Activated CD4-positive, alpha-beta memory T cell treated with anti-CD3 and anti-CD28 coated beads for 36 hours (primary cell): ENCODE measurements around the gene ELMO1. TPM values are rescaled to one million over a fixed set of nuclear protein-coding genes. Genes with fewer than 3 reads are reported as not detected.

ENCODE experiments used
- CTCF ChIA-PET: fragments of 350-600 bp; sonication (Branson Sonifier 250); formaldehyde crosslinking; loops from one replicate; lab custom pipeline; 2021; ENCODE audit warnings: antibody characterized with exemption, inconsistent platforms; lab: Charles Lee
- POLR2A ChIA-PET: fragments of 350-600 bp; sonication (Branson Sonifier 250); formaldehyde crosslinking; loops from one replicate; lab custom pipeline; 2021; ENCODE audit warnings: antibody characterized with exemption; lab: Charles Lee
- DNase-seq: peaks from one replicate; pipeline ENCODE4 v3.0.0-alpha.2; 2020
- H3K27ac Mint-ChIP-seq: one replicate; pipeline ENCODE4 v1.8.0; 2021; ENCODE audit warnings: mixed read lengths
- H3K27me3 Mint-ChIP-seq: one replicate; pipeline ENCODE4 v1.8.0; 2021; ENCODE audit warnings: mixed read lengths
- H3K36me3 Mint-ChIP-seq: one replicate; pipeline ENCODE4 v1.8.0; 2021; ENCODE audit warnings: mixed read lengths
- H3K4me1 Mint-ChIP-seq: one replicate; pipeline ENCODE4 v1.8.0; 2021; ENCODE audit warnings: low read depth, mixed read lengths
- H3K4me3 Mint-ChIP-seq: one replicate; pipeline ENCODE4 v1.8.0; 2021; ENCODE audit warnings: mild to moderate bottlenecking, mixed read lengths
- H3K9me3 Mint-ChIP-seq: one replicate; pipeline ENCODE4 v1.8.0; 2021; ENCODE audit warnings: mixed read lengths
- intact Hi-C: fragments of 100-400 bp; cut with micrococcal nuclease; formaldehyde crosslinking; loops from one replicate; pipeline ENCODE4 v1.15.1; 2023
- total RNA-seq, 2 experiments: library from RNA; stranded (reverse); gene quantifications; one replicate each; pipeline ENCODE4 v1.2.3, GENCODE V29; 2021

Gene ELMO1
- total RNA-seq, 2 experiments from 2014 or later = 88.7 to 93.3 TPM

DNA sequence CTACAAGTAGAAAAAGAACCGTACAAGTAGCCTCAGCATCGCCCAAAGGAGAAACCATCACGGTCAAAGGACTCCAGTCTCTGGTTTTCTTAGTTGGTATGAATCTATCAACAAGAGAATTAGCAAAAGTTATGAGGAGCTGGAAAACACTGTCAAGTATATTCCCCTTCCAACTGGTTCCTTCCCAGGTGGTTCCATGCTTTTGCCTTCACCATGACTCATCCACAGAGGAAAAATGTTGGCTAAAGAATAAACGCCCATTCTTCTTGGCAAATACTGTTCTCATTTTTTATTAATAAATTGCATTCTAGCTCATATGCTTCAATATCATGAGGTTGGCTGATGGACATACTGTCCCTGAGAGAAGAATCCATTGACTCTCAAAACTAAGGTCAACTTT, 6.4 kb downstream of the ELMO1 start:
- intact Hi-C loops = loop anchor here (10.0 kb wide), 2 partner anchors 1047 to 1747 kb away; partner anchors contain the start of gene HERPUD2
- H3K27ac Mint-ChIP-seq = peak overlapping the region; percentile 91
- ChIA-PET CTCF (interaction anchor here (0.8 to 2.5 kb wide), 5 partner anchors 31 to 244 kb away, joined by 3 to 15 read pairs (median 3); no protein-coding TSS in a partner anchor), POLR2A (interaction anchor here (0.8 to 1.1 kb wide), 2 partner anchors 33 to 89 kb away, joined by 3 to 5 read pairs; no protein-coding TSS in a partner anchor)
- no peaks in the 10 kb centered on the region for H3K27me3 Mint-ChIP-seq
- H3K9me3 Mint-ChIP-seq = no peaks in the 10 kb centered on the region
- no peak for DNase-seq
- peaks cover 88% of the 10 kb centered on the region for H3K4me1 Mint-ChIP-seq
- peaks cover 20% of the 10 kb centered on the region for H3K36me3 Mint-ChIP-seq
- no peak overlapping the region for H3K4me3 Mint-ChIP-seq

DNA sequence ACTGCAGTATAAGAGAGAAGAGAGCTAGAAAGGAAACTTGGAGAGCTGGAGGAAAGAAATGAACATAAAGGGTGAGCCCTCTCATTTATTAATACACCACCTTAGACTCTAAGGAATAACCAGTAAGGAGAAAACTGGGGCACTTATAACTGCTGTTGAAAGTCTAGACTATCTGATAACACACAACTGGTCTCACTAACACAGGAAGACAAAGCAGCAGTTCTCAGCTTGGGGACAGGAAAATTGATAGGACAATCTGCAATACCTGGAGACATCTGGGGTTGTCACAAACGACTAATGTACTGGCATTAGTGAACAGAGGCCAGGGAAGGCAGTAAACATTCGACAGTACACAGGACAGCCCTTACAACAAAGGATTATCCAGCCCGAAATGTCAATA, 6.8 kb downstream of the ELMO1 start:
- Mint-ChIP-seq H3K4me1 (peaks cover 89% of the 10 kb centered on the region), H3K36me3 (peaks cover 20% of the 10 kb centered on the region), H3K4me3 (peak overlapping the region; percentile 45), H3K27ac (peak overlapping the region; percentile 91), H3K27me3 (no peaks in the 10 kb centered on the region), H3K9me3 (no peaks in the 10 kb centered on the region)
- ChIA-PET CTCF (interaction anchor here (0.8 to 2.5 kb wide), 6 partner anchors 8 to 243 kb away, joined by 3 to 15 read pairs (median 4); no protein-coding TSS in a partner anchor), POLR2A (interaction anchor here (1.1 to 1.7 kb wide), 2 partner anchors 82 to 88 kb away, joined by 3 to 7 read pairs; no protein-coding TSS in a partner anchor)
- no peak for DNase-seq
- intact Hi-C loops = loop anchor here (1.0 to 10.0 kb wide), 5 partner anchors 10 to 1747 kb away; partner anchors contain the start of gene HERPUD2

DNA sequence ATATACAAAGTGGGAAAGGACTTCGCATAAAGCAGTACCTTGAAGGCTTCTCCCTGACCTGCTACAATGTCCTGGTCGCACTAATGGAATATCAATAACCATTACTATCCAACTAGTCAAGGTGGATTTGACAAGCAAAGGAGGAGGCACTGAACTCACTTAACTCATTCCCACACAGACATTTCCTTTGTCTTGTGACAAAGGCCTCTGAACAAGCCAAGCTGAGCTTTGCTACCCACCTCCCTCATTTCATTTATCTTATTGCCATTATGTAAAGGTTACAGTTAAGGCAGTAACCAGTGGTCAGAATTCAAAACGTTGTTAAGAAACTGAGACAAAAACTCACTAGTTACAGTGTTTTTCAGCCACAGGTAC, 7.3 kb downstream of the ELMO1 start:
- no peaks in the 10 kb centered on the region for H3K9me3 Mint-ChIP-seq
- peaks cover 24% of the 10 kb centered on the region for H3K36me3 Mint-ChIP-seq
- peaks cover 89% of the 10 kb centered on the region for H3K4me1 Mint-ChIP-seq
- H3K4me3 Mint-ChIP-seq = peak overlapping the region; percentile 45
- H3K27me3 Mint-ChIP-seq = no peaks in the 10 kb centered on the region
- intact Hi-C loops = loop anchor here (1.0 to 10.0 kb wide), 5 partner anchors 9 to 1747 kb away; partner anchors contain the start of gene HERPUD2
- no peak for DNase-seq
- H3K27ac Mint-ChIP-seq = peak overlapping the region; percentile 91
- ChIA-PET CTCF (interaction anchor here (0.8 to 2.5 kb wide), 6 partner anchors 8 to 243 kb away, joined by 3 to 15 read pairs (median 4); no protein-coding TSS in a partner anchor), POLR2A (interaction anchor here (1.0 to 3.1 kb wide), 4 partner anchors 30 to 87 kb away, joined by 3 to 10 read pairs (median 8); no protein-coding TSS in a partner anchor)

DNA sequence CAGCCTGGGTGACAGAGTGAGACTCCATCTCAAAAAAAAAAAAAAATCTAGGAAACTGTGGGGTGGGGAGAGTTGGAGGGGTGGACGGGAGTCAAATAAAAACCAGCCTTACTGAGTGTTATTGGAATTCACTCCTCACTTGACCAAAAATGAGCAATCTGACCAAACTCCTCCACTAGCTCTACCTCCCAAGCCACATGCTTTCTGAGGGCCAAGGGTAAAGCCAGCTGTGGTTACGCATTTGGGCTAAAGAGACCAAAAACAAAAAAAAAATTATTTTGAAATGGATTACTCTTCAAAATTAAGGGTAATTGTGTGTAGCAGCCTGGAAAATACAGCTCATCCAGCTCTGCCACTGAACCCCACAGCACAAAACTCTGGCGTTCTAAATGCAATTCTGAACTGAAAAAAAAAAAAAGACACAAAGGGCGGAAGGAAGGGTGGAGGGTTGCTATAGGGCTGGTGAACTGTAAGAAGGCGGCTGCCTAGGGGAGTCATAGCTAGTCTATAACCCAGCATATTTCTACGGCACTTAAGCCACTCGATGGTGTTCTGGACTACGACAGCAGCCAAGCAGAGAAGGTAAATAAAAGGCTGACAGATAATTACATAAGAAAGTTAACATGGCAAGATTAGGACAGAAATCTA, 7.8 kb downstream of the ELMO1 start:
- Mint-ChIP-seq H3K4me1 (peaks cover 89% of the 10 kb centered on the region), H3K27me3 (no peaks in the 10 kb centered on the region), H3K4me3 (peak overlapping the region; percentile 45), H3K9me3 (no peaks in the 10 kb centered on the region), H3K36me3 (peaks cover 26% of the 10 kb centered on the region), H3K27ac (peak overlapping the region; percentile 91)
- intact Hi-C loops = loop anchor here (1.0 to 10.0 kb wide), 5 partner anchors 9 to 1746 kb away; partner anchors contain the start of gene HERPUD2
- ChIA-PET CTCF (interaction anchor here (1.0 to 2.5 kb wide), 5 partner anchors 9 to 242 kb away, joined by 3 to 15 read pairs (median 4); no protein-coding TSS in a partner anchor), POLR2A (interaction anchor here (0.6 to 3.1 kb wide), 6 partner anchors 13 to 86 kb away, joined by 3 to 10 read pairs (median 6); no protein-coding TSS in a partner anchor)
- DNase-seq = peak; percentile 60

DNA sequence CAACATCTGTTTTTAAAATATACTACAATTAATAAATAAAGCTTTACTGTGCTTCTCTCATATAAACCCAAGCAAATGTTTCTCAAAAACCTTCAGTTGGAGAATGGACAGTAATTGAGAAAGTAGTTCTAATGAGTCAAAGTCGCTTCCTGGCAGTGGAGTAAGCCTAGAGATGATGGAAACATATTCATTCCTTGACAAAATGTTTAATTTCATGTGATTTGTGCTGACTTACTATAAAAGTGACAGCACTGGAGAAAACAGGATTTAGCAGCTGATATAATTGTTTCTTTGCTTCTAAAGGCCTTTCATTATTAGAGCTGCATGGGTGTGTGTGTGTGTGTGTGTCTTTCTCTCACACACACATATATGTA, 9.0 kb downstream of the ELMO1 start:
- peak overlapping the region; percentile 91 for H3K27ac Mint-ChIP-seq
- peak overlapping the region; percentile 45 for H3K4me3 Mint-ChIP-seq
- peaks cover 90% of the 10 kb centered on the region for H3K4me1 Mint-ChIP-seq
- intact Hi-C loops = loop anchor here (1.0 to 10.0 kb wide), 8 partner anchors 8 to 1745 kb away; partner anchors contain the start of gene HERPUD2
- DNase-seq = no peak
- CTCF ChIA-PET = interaction anchor here (0.9 to 4.7 kb wide), 5 partner anchors 8 to 98 kb away, joined by 3 to 28 read pairs (median 3); partner anchors contain the start of gene ELMO1
- POLR2A ChIA-PET = interaction anchor here (0.6 to 3.1 kb wide), 9 partner anchors 8 to 98 kb away, joined by 3 to 10 read pairs (median 5); partner anchors contain the start of gene ELMO1
- H3K27me3 Mint-ChIP-seq = no peaks in the 10 kb centered on the region
- H3K36me3 Mint-ChIP-seq = peaks cover 23% of the 10 kb centered on the region
- no peaks in the 10 kb centered on the region for H3K9me3 Mint-ChIP-seq

DNA sequence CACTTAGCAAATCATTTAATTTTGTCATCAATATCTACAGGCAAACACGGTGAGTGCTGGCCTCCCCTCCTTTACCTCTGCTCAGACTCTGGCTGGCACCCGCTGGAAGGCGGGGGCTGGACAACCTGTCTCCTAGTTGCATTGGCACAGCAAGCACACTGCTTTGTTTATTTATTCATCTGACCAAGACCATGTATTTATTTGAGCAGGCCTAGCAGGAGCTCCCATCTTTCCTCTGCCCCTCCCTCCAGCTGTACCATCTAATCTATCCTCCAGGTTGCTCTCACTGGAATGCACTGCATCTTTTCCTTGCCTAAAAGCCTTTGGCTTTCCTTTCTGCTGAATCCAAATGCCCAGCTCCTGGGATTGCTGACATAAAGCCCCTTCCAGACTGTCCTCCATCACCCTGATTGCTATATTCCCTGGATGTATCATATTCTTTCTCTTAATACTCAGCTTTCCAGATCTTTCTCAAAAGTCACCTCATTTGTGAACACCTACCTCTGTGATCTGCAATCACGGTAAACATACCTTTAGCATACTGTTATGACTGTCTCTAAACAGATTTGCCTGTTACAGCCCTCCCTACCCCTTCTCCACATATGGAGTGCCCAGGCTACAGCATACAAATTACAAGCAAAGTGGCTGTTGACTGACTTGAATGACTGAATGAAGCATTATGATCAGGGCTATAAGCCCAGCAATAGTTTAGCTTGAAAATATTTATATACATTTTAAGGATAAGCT, 9.6 kb downstream of the ELMO1 start:
- no peaks in the 10 kb centered on the region for H3K9me3 Mint-ChIP-seq
- DNase-seq = no peak
- peaks cover 18% of the 10 kb centered on the region for H3K36me3 Mint-ChIP-seq
- no peak overlapping the region for H3K4me3 Mint-ChIP-seq
- H3K27ac Mint-ChIP-seq = peak overlapping the region; percentile 91
- peaks cover 90% of the 10 kb centered on the region for H3K4me1 Mint-ChIP-seq
- ChIA-PET CTCF (interaction anchor here (0.9 to 4.7 kb wide), 5 partner anchors 9 to 97 kb away, joined by 3 to 28 read pairs (median 3); partner anchors contain the start of gene ELMO1), POLR2A (interaction anchor here (0.8 to 3.1 kb wide), 9 partner anchors 9 to 97 kb away, joined by 3 to 10 read pairs (median 5); partner anchors contain the start of gene ELMO1)
- intact Hi-C loops = loop anchor here (1.0 to 5.0 kb wide), 6 partner anchors 8 to 793 kb away; no protein-coding TSS in a partner anchor
- H3K27me3 Mint-ChIP-seq = no peaks in the 10 kb centered on the region

DNA sequence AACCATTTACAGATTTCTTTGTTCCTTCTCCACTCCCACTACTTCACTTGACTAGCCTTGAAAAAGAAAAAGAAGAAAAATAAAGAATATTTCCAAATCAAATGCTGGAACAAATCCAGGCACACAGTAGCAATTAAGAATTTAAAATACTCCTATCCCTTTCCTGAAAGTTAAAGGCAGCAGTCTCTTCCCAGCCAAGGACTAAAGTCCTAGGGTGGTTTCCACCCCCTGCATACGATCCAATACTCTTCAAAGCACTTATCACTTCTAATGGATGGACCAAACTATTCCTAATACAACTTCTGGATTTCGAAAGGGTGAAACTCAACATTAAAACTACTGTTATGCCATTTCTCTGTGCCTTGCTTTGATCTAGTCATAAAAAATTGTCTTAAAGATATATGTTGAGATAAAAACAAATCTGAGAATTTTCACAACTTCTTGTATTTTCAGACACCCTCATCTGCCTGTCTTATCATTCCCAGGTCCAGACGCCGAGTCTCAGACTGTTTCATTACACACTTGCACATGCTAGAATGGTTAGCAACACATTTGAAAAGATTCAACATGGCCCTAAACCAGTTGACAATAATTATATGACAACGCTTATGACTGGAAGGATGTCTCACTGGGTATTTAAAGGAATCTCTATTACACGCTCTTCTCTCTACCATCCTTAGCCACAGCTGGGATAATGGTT, 13.4 kb downstream of the ELMO1 start:
- H3K4me3 Mint-ChIP-seq = no peak overlapping the region
- POLR2A ChIA-PET = no interaction called here
- no peak overlapping the region for H3K27ac Mint-ChIP-seq
- intact Hi-C loops = loop anchor here (5.0 kb wide), 1 partner anchor 797 kb away; no protein-coding TSS in a partner anchor
- DNase-seq = no peak
- CTCF ChIA-PET = interaction anchor here (4.7 kb wide), 1 partner anchor 13 kb away, joined by 28 read pairs; the partner anchor contains the start of gene ELMO1
- peaks cover 89% of the 10 kb centered on the region for H3K4me1 Mint-ChIP-seq
- no peaks in the 10 kb centered on the region for H3K9me3 Mint-ChIP-seq
- peaks cover 16% of the 10 kb centered on the region for H3K36me3 Mint-ChIP-seq
- no peaks in the 10 kb centered on the region for H3K27me3 Mint-ChIP-seq

DNA sequence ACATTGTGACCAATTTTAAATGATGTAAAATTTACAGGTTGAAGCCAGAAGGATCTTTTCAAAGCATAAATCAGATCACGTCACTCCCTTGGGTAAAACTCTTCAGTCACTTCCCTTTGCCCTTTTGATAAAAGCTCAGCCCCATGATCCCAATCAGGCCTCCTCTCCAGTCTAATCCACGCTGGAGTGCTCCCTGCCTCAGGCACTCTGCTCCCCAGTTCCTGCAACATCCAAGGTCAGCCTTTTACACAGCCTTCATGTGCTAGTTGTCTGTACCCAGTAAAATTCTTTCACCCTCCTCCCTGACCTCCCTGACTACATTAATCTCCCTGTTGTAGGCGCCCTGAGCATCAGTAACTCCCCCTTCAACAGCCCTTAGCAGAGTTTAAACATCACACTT, 14.1 kb downstream of the ELMO1 start:
- Mint-ChIP-seq H3K27ac (no peak overlapping the region), H3K4me3 (no peak overlapping the region), H3K27me3 (no peaks in the 10 kb centered on the region), H3K4me1 (peaks cover 89% of the 10 kb centered on the region), H3K9me3 (no peaks in the 10 kb centered on the region), H3K36me3 (peaks cover 19% of the 10 kb centered on the region)
- ChIA-PET POLR2A (no interaction called here), CTCF (no interaction called here)
- intact Hi-C loops = no loop called here
- no peak for DNase-seq

DNA sequence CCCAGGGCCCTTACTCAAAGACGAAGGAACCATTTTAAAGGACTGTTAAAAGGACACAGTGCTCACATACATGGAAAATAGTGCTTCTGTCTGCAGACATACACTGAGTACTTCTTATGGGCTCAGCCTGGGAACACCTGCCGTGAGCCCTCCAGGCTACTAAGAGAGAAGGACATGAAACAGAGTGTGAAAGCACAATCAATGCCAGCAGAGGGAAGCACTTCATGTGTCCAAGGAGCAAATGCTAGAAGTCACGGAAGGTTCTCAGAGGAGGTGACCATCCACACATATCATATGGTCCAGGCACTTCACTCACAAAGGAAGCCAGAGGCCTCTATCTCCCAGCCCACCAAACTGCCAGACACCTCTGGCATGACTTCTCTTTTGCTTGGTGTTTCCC, 15.5 kb downstream of the ELMO1 start:
- Mint-ChIP-seq H3K9me3 (no peaks in the 10 kb centered on the region), H3K27me3 (no peaks in the 10 kb centered on the region), H3K27ac (peak overlapping the region; percentile 78), H3K36me3 (peaks cover 30% of the 10 kb centered on the region), H3K4me3 (no peak overlapping the region), H3K4me1 (peaks cover 92% of the 10 kb centered on the region)
- intact Hi-C loops = loop anchor here (2.0 kb wide), 1 partner anchor 14 kb away; no protein-coding TSS in a partner anchor
- ChIA-PET POLR2A (no interaction called here), CTCF (no interaction called here)
- no peak for DNase-seq

DNA sequence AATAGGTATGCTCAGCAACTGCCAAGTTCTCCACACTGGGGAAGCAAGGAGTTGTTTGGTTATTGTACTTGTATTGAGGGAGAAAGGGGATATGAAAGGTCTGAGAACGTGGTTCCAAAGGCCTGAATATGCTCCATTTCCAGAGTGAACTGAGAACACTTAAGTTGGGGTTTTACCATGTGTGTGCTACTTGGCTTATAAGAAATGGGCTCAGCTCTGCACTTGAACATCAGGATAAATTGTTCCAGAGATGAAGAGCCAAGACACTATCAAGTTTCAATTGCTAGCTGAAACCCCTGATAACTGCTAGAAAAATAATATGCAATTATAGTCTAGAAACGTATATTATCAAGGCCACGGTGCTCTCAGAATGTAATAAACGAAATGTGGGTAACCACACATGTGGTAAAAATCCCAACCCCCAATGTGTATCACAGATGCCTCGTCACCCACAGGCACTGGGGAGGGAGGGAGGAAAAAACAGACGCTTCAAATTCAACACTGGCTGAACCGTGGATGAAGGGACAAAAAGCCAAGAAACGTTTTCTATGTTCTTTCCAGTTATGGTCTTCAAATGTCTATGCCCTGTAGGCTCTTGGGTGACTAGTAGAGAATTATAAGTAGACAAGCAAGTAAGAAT, 16.3 kb downstream of the ELMO1 start:
- Mint-ChIP-seq H3K36me3 (peaks cover 30% of the 10 kb centered on the region), H3K27me3 (no peaks in the 10 kb centered on the region), H3K4me1 (peaks cover 95% of the 10 kb centered on the region), H3K27ac (peak overlapping the region; percentile 78), H3K9me3 (no peaks in the 10 kb centered on the region), H3K4me3 (peak overlapping the region; percentile 45)
- intact Hi-C loops = loop anchor here (1.0 to 2.0 kb wide), 2 partner anchors 9 to 14 kb away; no protein-coding TSS in a partner anchor
- POLR2A ChIA-PET = interaction anchor here (0.7 to 1.0 kb wide), 2 partner anchors 10 to 15 kb away, joined by 3 to 5 read pairs; no protein-coding TSS in a partner anchor
- CTCF ChIA-PET = no interaction called here
- peak; percentile 62 for DNase-seq
